GM12878 (cell line): ENCODE data around the gene GPR152.

Source experiments
- BCLAF1 ChIP-seq: fragments of 450-650 bp; IDR thresholded peaks from 2 replicates; pipeline ENCODE4 v1.6.1; 2017; ENCODE audit warnings: antibody characterized with exemption, mild to moderate bottlenecking, moderate library complexity
- CBFB ChIP-seq: IDR thresholded peaks from 2 replicates; pipeline ENCODE4 v1.6.1; 2016; ENCODE audit warnings: antibody characterized with exemption, low read depth
- CEBPB ChIP-seq, 2 experiments: fragments of 150-350 bp in 1 of 2; IDR thresholded peaks; 2 replicates each; pipeline ENCODE4 v1.6.1; 2012 to 2014; ENCODE audit warnings: low read depth in 2 of 2, low read length in 2 of 2, borderline replicate concordance in 1 of 2, inconsistent platforms in 1 of 2
- CTCF ChIP-seq, 3 experiments: IDR thresholded peaks in 2 of 3; conservative IDR thresholded peaks in 1 of 3; 2 replicates each; pipeline ENCODE4 v1.5.1; 2011; ENCODE audit warnings: low read depth in 3 of 3, low read length in 3 of 3, mild to moderate bottlenecking in 3 of 3, control low read depth in 2 of 3, moderate library complexity in 2 of 3, inconsistent platforms in 1 of 3, mixed read lengths in 1 of 3; ENCODE audit not compliant: control insufficient read depth in 2 of 3, insufficient read depth in 1 of 3; ENCODE audit errors: extremely low read depth in 1 of 3
- EP300 ChIP-seq, 2 experiments: fragments of 150-350 bp in 1 of 2; IDR thresholded peaks; 2 replicates each; pipeline ENCODE4 v1.6.1; 2011 to 2012; ENCODE audit warnings: low read depth in 2 of 2, low read length in 2 of 2, borderline replicate concordance in 1 of 2, improper control_type of control experiment in 1 of 2, inconsistent platforms in 1 of 2; ENCODE audit not compliant: control insufficient read depth in 1 of 2
- ETV6 ChIP-seq, 2 experiments: fragments of 450-650 bp in 1 of 2; IDR thresholded peaks in 1 of 2; conservative IDR thresholded peaks in 1 of 2; 2 replicates each; pipeline ENCODE4 v1.6.1; 2014; ENCODE audit warnings: antibody characterized with exemption in 1 of 2, borderline replicate concordance in 1 of 2, low read depth in 1 of 2, mild to moderate bottlenecking in 1 of 2, moderate library complexity in 1 of 2
- HDAC2 ChIP-seq: fragments of 200-600 bp; sonication (generic); IDR thresholded peaks from 2 replicates; pipeline ENCODE4 v1.6.1; 2017
- NFYB ChIP-seq: IDR thresholded peaks from 2 replicates; pipeline ENCODE4 v1.6.1; 2011; ENCODE audit warnings: low read depth, mild to moderate bottlenecking, low read length, improper control_type of control experiment, moderate library complexity; ENCODE audit not compliant: insufficient read depth
- NR2C2 ChIP-seq: IDR thresholded peaks from 2 replicates; pipeline ENCODE4 v1.6.1; 2011; ENCODE audit warnings: borderline replicate concordance, low read depth; ENCODE audit not compliant: control insufficient read depth, insufficient read length
- RAD21 ChIP-seq: IDR thresholded peaks from 2 replicates; pipeline ENCODE4 v1.6.1; 2011; ENCODE audit warnings: mild to moderate bottlenecking, low read depth, low read length, moderate library complexity; ENCODE audit not compliant: insufficient read depth
- RCOR1 ChIP-seq: conservative IDR thresholded peaks from 2 replicates; pipeline ENCODE4 v1.6.1; 2012; ENCODE audit warnings: low read depth, low read length, improper control_type of control experiment
- ZBTB4 ChIP-seq: fragments of 450-650 bp; formaldehyde crosslinking; IDR thresholded peaks from 2 replicates; pipeline ENCODE4 v1.4.0; 2022; ENCODE audit warnings: mild to moderate bottlenecking, moderate library complexity
- ZNF274 ChIP-seq: IDR thresholded peaks from one replicate; pipeline ENCODE4 v1.8.0; 2011; ENCODE audit not compliant: insufficient read length, insufficient read depth

GRCh38 chr11:67419325-67420049 is 33.0 kb downstream of the GPR152 start:
- TF ChIP-seq NFYB (no peak), HDAC2 (no peak), CBFB (no peak), ETV6 (conservative IDR thresholded peaks at IDR 0.05 in 1 of 2, IDR thresholded peaks at IDR 0.05 in 1 of 2; ENCODE audit: borderline replicate concordance in 1 of 2, low read depth in 1 of 2) (no peak), EP300 (IDR thresholded peaks at IDR 0.05; ENCODE audit: borderline replicate concordance in 1 of 2, control insufficient read depth in 1 of 2, low read depth in 2 of 2, low read length in 2 of 2) (no peak), ZBTB4 (CRISPR knock-in tag) (no peak), ZNF274 (no peak), RCOR1 (no peak), NR2C2 (no peak), CEBPB (IDR thresholded peaks at IDR 0.05; ENCODE audit: borderline replicate concordance in 1 of 2, low read depth in 2 of 2, low read length in 2 of 2) (no peak), RAD21 (no peak), CTCF (IDR thresholded peaks at IDR 0.05 in 2 of 3, conservative IDR thresholded peaks at IDR 0.05 in 1 of 3; ENCODE audit: control insufficient read depth in 2 of 3, extremely low read depth in 1 of 3, insufficient read depth in 1 of 3, low read depth in 3 of 3, low read length in 3 of 3) (no peak), BCLAF1 (no peak)
